Smooth muscle cell (in vitro differentiated cells): ENCODE results near the gene SH3RF3. TPM values are rescaled to one million over a fixed set of nuclear protein-coding genes. Genes with fewer than 3 reads are reported as not detected.

Experiments used
- DNase-seq: peaks from one replicate; lab custom pipeline; 2025; ENCODE audit not compliant: unreplicated experiment; lab: John Stamatoyannopoulos, UW
- H2AFZ ChIP-seq: fragments of 200-600 bp; sonication (generic); 2 replicates; pipeline ENCODE4 v1.6.0; 2016; ENCODE audit warnings: antibody characterized with exemption, low read depth, mild to moderate bottlenecking
- H3F3A ChIP-seq: fragments of 200-600 bp; sonication (generic); 2 replicates; pipeline ENCODE4 v1.6.0; 2017; ENCODE audit warnings: antibody characterized with exemption, low read depth
- H3K27ac ChIP-seq: fragments of 200-600 bp; sonication (generic); 2 replicates; pipeline ENCODE4 v1.5.1; 2016; ENCODE audit warnings: low read depth, mild to moderate bottlenecking
- H3K27me3 ChIP-seq: fragments of 200-600 bp; sonication (generic); 2 replicates; pipeline ENCODE4 v1.6.1; 2016; ENCODE audit warnings: low read depth, mild to moderate bottlenecking
- H3K36me3 ChIP-seq: fragments of 200-600 bp; sonication (generic); 2 replicates; pipeline ENCODE4 v1.5.1; 2016; ENCODE audit warnings: low read depth
- H3K4me1 ChIP-seq: fragments of 200-600 bp; sonication (generic); 2 replicates; pipeline ENCODE4 v1.5.1; 2016; ENCODE audit warnings: low read depth
- H3K4me2 ChIP-seq: fragments of 200-600 bp; sonication (generic); 2 replicates; pipeline ENCODE4 v1.6.0; 2016; ENCODE audit warnings: mild to moderate bottlenecking
- H3K4me3 ChIP-seq: fragments of 200-600 bp; sonication (generic); 2 replicates; pipeline ENCODE4 v1.5.1; 2016; ENCODE audit warnings: mild to moderate bottlenecking
- H3K79me2 ChIP-seq: fragments of 200-600 bp; sonication (generic); 2 replicates; pipeline ENCODE4 v1.6.0; 2016; ENCODE audit warnings: low read depth, mild to moderate bottlenecking
- H3K9ac ChIP-seq: fragments of 200-600 bp; sonication (generic); 2 replicates; pipeline ENCODE4 v1.6.0; 2016; ENCODE audit warnings: low read depth
- H3K9me3 ChIP-seq: fragments of 200-600 bp; sonication (generic); replicated peaks from 2 replicates; pipeline ENCODE4 v1.5.1; 2016; ENCODE audit warnings: low read depth
- H4K20me1 ChIP-seq: fragments of 200-600 bp; sonication (generic); 2 replicates; pipeline ENCODE4 v1.6.0; 2016; ENCODE audit warnings: low read depth
- WGBS: methylation state at CpG from one replicate; pipeline ENCODE4 v1.1.7; 2016; ENCODE audit warnings: low lambda C conversion rate; 5-methylcytosine and 5-hydroxymethylcytosine counted together
- polyA plus RNA-seq: library from polyadenylated mRNA; unstranded; fragments of >200 nt; fragmentation: Nextera tagmentation; extraction: Ambion mirVana; gene quantifications from 2 replicates; pipeline ENCODE4 v1.2.1, GENCODE V29; 2016
- total RNA-seq: library from RNA; depleted of rRNA; stranded (reverse); fragments of >200 nt; gene quantifications from 2 replicates; pipeline ENCODE4 v1.2.3, GENCODE V29; 2014
- TF ChIP-seq, protein P1 (sequence below): fragments of 200-600 bp; sonication (generic); IDR thresholded peaks from 2 replicates; pipeline ENCODE4 v1.5.1; 2017; ENCODE audit warnings: borderline replicate concordance, mild to moderate bottlenecking, antibody characterized with exemption; ENCODE audit not compliant: insufficient read depth, poor library complexity, severe bottlenecking

Gene SH3RF3
- total and polyA plus RNA-seq, 2 experiments from 2014 or later, result 6.6 to 11.8 TPM

- DNase-seq, result no peak
- Histone ChIP-seq H3K79me2 (peaks cover 17% of the 10 kb centered on the region), H3K9me3 (no peaks in the 10 kb centered on the region), H4K20me1 (peaks cover 42% of the 10 kb centered on the region), H3F3A (no peaks in the 10 kb centered on the region), H3K4me2 (no peak overlapping the region), H3K9ac (no peak overlapping the region), H3K27ac (no peak overlapping the region), H2AFZ (no peak overlapping the region), H3K4me1 (no peaks in the 10 kb centered on the region), H3K36me3 (no peaks in the 10 kb centered on the region), H3K27me3 (no peaks in the 10 kb centered on the region), H3K4me3 (no peak overlapping the region)
- whole genome bisulfite sequencing, result 92% methylated on average over 11 of the region's 11 CpGs
- TF ChIP-seq, protein P1, sequence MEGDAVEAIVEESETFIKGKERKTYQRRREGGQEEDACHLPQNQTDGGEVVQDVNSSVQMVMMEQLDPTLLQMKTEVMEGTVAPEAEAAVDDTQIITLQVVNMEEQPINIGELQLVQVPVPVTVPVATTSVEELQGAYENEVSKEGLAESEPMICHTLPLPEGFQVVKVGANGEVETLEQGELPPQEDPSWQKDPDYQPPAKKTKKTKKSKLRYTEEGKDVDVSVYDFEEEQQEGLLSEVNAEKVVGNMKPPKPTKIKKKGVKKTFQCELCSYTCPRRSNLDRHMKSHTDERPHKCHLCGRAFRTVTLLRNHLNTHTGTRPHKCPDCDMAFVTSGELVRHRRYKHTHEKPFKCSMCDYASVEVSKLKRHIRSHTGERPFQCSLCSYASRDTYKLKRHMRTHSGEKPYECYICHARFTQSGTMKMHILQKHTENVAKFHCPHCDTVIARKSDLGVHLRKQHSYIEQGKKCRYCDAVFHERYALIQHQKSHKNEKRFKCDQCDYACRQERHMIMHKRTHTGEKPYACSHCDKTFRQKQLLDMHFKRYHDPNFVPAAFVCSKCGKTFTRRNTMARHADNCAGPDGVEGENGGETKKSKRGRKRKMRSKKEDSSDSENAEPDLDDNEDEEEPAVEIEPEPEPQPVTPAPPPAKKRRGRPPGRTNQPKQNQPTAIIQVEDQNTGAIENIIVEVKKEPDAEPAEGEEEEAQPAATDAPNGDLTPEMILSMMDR, result no peak
Observed at GRCh38 chr2:109295070-109295780, 166.2 kb downstream of the SH3RF3 start.

DNA sequence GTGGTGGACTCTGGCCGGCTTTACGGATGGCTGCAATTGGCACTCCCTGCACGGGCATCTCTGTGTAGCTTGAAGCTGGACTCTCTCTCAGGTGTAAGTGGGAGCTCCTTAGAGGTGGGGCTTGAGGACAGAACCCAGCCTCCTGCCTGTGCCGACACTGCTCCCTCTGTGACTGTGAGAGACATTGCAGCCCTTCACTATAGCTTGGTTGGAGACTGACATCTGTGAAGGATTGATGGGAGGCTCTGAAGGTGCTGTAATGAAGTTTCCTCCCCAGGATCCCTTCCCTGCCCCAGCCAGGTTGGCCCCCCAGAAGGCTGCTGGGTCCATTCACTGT, 166.7 kb downstream of the SH3RF3 start:
- no peak overlapping the region for H3K9ac ChIP-seq
- 92% methylated on average over 4 of the region's 4 CpGs for WGBS
- no peaks in the 10 kb centered on the region for H3K27me3 ChIP-seq
- DNase-seq, result no peak
- no peak overlapping the region for H3K4me2 ChIP-seq
- H3K9me3 ChIP-seq, result no peaks in the 10 kb centered on the region
- H2AFZ ChIP-seq, result no peak overlapping the region
- no peaks in the 10 kb centered on the region for H3F3A ChIP-seq
- peaks cover 42% of the 10 kb centered on the region for H4K20me1 ChIP-seq
- H3K36me3 ChIP-seq, result no peaks in the 10 kb centered on the region
- peaks cover 20% of the 10 kb centered on the region for H3K79me2 ChIP-seq
- H3K4me3 ChIP-seq, result no peak overlapping the region
- no peak overlapping the region for H3K27ac ChIP-seq
- TF ChIP-seq, protein P1, result no peak
- H3K4me1 ChIP-seq, result no peaks in the 10 kb centered on the region

- Histone ChIP-seq H3K4me3 (no peak overlapping the region), H3K79me2 (peaks cover 21% of the 10 kb centered on the region), H3K36me3 (no peaks in the 10 kb centered on the region), H3F3A (no peaks in the 10 kb centered on the region), H2AFZ (no peak overlapping the region), H3K27me3 (no peaks in the 10 kb centered on the region), H4K20me1 (peaks cover 53% of the 10 kb centered on the region), H3K9me3 (no peaks in the 10 kb centered on the region), H3K9ac (no peak overlapping the region), H3K27ac (no peak overlapping the region), H3K4me1 (no peaks in the 10 kb centered on the region), H3K4me2 (no peak overlapping the region)
- TF ChIP-seq, protein P1, result no peak
- 92% methylated on average over 11 of the region's 11 CpGs for WGBS
- DNase-seq, result no peak
Observed at GRCh38 chr2:109297566-109298490, 168.8 kb downstream of the SH3RF3 start.
